ENCODE results near the gene VAV2.
"Not testable (repeated sequence)": the region's sequence is repeated elsewhere in the genome, so short reads cannot be mapped to it uniquely, and the experiment has no call there.

GRCh38 chr9:133988771-133989170 is 3.4 kb downstream of the VAV2 start:
- not testable (repeated sequence) for TF ChIP-seq POLR2A (IDR thresholded peaks at IDR 0.05; ENCODE audit: low read depth, low read length); CTCF (conservative IDR thresholded peaks at IDR 0.05; ENCODE audit: low read depth, low read length)
